Measurements from ENCODE around the gene C3orf70. TPM values are rescaled to one million over a fixed set of nuclear protein-coding genes. Genes with fewer than 3 reads are reported as not detected.

The C3orf70 gene
- total and polyA plus RNA-seq, 4 experiments from 2014 or later: not detected

GRCh38 chr3:185030951-185031350 lies 121.9 kb downstream of the C3orf70 start:
- H3K4me1 ChIP-seq (ENCODE audit: insufficient read depth, low read length): no peaks in the 10 kb centered on the region
- Mint-ChIP-seq H3K9me3 (peaks cover 9 to 27% (median 18%) of the 10 kb centered on the region in 8 donors), H3K27me3 (no peaks in the 10 kb centered on the region), H3K27ac (no peak overlapping the region), H3K4me1 (peaks cover 0 to 3% (median under 1%) of the 10 kb centered on the region in 4 donors), H3K36me3 (peaks cover 71 to 76% of the 10 kb centered on the region in 2 donors), H3K4me3 (no peak overlapping the region)
- ChIA-PET CTCF (ENCODE audit: partially characterized antibody) (no interaction called here), POLR2A (ENCODE audit: partially characterized antibody) (no interaction called here)
- no peak for DNase-seq
- intact Hi-C loops (cut with micrococcal nuclease): no loop called here
- H3K9me3 ChIP-seq (ENCODE audit: control insufficient read depth in 1 of 2, low read length in 2 of 2): peaks cover 0 to 1% of the 10 kb centered on the region in 2 donors
- H3K36me3 ChIP-seq (ENCODE audit: insufficient read depth, low read length): no peaks in the 10 kb centered on the region
- no peaks in the 10 kb centered on the region for H3K27me3 ChIP-seq (ENCODE audit: insufficient read depth, low read length)
- H3K4me3 ChIP-seq (ENCODE audit: low read length in 2 of 2): no peak overlapping the region
- no peak overlapping the region for H3K27ac ChIP-seq (ENCODE audit: low read depth, low read length)

- Histone ChIP-seq H3K9me3 (ENCODE audit: control insufficient read depth in 1 of 2, low read length in 2 of 2) (no peaks in the 10 kb centered on the region), H3K4me1 (ENCODE audit: insufficient read depth, low read length) (no peaks in the 10 kb centered on the region), H3K27me3 (ENCODE audit: insufficient read depth, low read length) (no peaks in the 10 kb centered on the region), H3K27ac (ENCODE audit: low read depth, low read length) (no peak overlapping the region), H3K36me3 (ENCODE audit: insufficient read depth, low read length) (no peaks in the 10 kb centered on the region), H3K4me3 (ENCODE audit: low read length in 2 of 2) (no peak overlapping the region)
- no peak for DNase-seq
- peaks cover 70 to 76% of the 10 kb centered on the region in 2 donors for H3K36me3 Mint-ChIP-seq
- intact Hi-C loops (cut with micrococcal nuclease): no loop called here
- H3K27me3 Mint-ChIP-seq: no peaks in the 10 kb centered on the region
- no peak overlapping the region for H3K4me3 Mint-ChIP-seq
- peaks cover 0 to 3% (median under 1%) of the 10 kb centered on the region in 4 donors for H3K4me1 Mint-ChIP-seq
- ChIA-PET CTCF (ENCODE audit: partially characterized antibody) (no interaction called here), POLR2A (ENCODE audit: partially characterized antibody) (no interaction called here)
- no peak overlapping the region for H3K27ac Mint-ChIP-seq
- peaks cover 9 to 21% (median 15%) of the 10 kb centered on the region in 8 donors for H3K9me3 Mint-ChIP-seq
These were observed 122.5 kb downstream of the C3orf70 start for GRCh38 chr3:185030399-185030798.

- no peak overlapping the region for H3K4me3 Mint-ChIP-seq
- ChIA-PET POLR2A (ENCODE audit: partially characterized antibody) (no interaction called here), CTCF (ENCODE audit: partially characterized antibody) (no interaction called here)
- no peaks in the 10 kb centered on the region for H3K9me3 ChIP-seq (ENCODE audit: control insufficient read depth in 1 of 2, low read length in 2 of 2)
- no peaks in the 10 kb centered on the region for H3K4me1 ChIP-seq (ENCODE audit: insufficient read depth, low read length)
- H3K27ac Mint-ChIP-seq: no peak overlapping the region
- peaks cover 0 to 10% (median 5%) of the 10 kb centered on the region in 8 donors for H3K9me3 Mint-ChIP-seq
- intact Hi-C loops (cut with micrococcal nuclease): no loop called here
- no peak overlapping the region for H3K4me3 ChIP-seq (ENCODE audit: low read length in 2 of 2)
- H3K27me3 Mint-ChIP-seq: no peaks in the 10 kb centered on the region
- peaks cover 0 to 3% (median under 1%) of the 10 kb centered on the region in 4 donors for H3K4me1 Mint-ChIP-seq
- DNase-seq: no peak
- no peak overlapping the region for H3K27ac ChIP-seq (ENCODE audit: low read depth, low read length)
- H3K27me3 ChIP-seq (ENCODE audit: insufficient read depth, low read length): no peaks in the 10 kb centered on the region
- H3K36me3 ChIP-seq (ENCODE audit: insufficient read depth, low read length): no peaks in the 10 kb centered on the region
- peaks cover 70 to 75% of the 10 kb centered on the region in 2 donors for H3K36me3 Mint-ChIP-seq
These were observed 123.8 kb downstream of the C3orf70 start for GRCh38 chr3:185029086-185029485.

- H3K36me3 ChIP-seq (ENCODE audit: insufficient read depth, low read length): no peaks in the 10 kb centered on the region
- intact Hi-C loops (cut with micrococcal nuclease): no loop called here
- DNase-seq: no peak
- H3K27ac ChIP-seq (ENCODE audit: low read depth, low read length): no peak overlapping the region
- no peaks in the 10 kb centered on the region for H3K4me1 ChIP-seq (ENCODE audit: insufficient read depth, low read length)
- H3K4me1 Mint-ChIP-seq: peaks cover 0 to 3% (median under 1%) of the 10 kb centered on the region in 4 donors
- CTCF ChIA-PET (ENCODE audit: partially characterized antibody): no interaction called here
- H3K9me3 ChIP-seq (ENCODE audit: control insufficient read depth in 1 of 2, low read length in 2 of 2): no peaks in the 10 kb centered on the region
- no peaks in the 10 kb centered on the region for H3K27me3 ChIP-seq (ENCODE audit: insufficient read depth, low read length)
- H3K9me3 Mint-ChIP-seq: peaks cover 0 to 8% (median 3%) of the 10 kb centered on the region in 8 donors
- H3K27ac Mint-ChIP-seq: no peak overlapping the region
- no peak overlapping the region for H3K4me3 Mint-ChIP-seq
- H3K4me3 ChIP-seq (ENCODE audit: low read length in 2 of 2): no peak overlapping the region
- no peaks in the 10 kb centered on the region for H3K27me3 Mint-ChIP-seq
- peaks cover 66 to 74% of the 10 kb centered on the region in 2 donors for H3K36me3 Mint-ChIP-seq
- POLR2A ChIA-PET (ENCODE audit: partially characterized antibody): no interaction called here
These were observed 124.7 kb downstream of the C3orf70 start for GRCh38 chr3:185028121-185028520.

Other genes starting within 250 kb of the C3orf70 start
- gene EHHADH, start 101.0 kb upstream of the C3orf70 start, total RNA-seq: 1 to 10 TPM; 1.2 to 1.6 TPM
- gene EHHADH, start 101.0 kb upstream of the C3orf70 start, polyA plus RNA-seq: 1 to 10 TPM; 1.1 to 1.6 TPM
- gene MAP3K13, start 210.1 kb upstream of the C3orf70 start, total RNA-seq: 1 to 10 TPM; 8.7 to 9.3 TPM
- 10 to 100 TPM; 41.5 to 47.9 TPM for gene MAP3K13, start 210.1 kb upstream of the C3orf70 start, polyA plus RNA-seq

Measured in CD4-positive, alpha-beta memory T cell (primary cell).